ENCODE measurements around the gene RFFL. TPM values are rescaled to one million over a fixed set of nuclear protein-coding genes. Genes with fewer than 3 reads are reported as not detected.

RFFL gene
- polyA plus RNA-seq, 2 of the 4 experiments (the other 2 are of a cell fraction) = 22.7 to 35.5 TPM

DNA sequence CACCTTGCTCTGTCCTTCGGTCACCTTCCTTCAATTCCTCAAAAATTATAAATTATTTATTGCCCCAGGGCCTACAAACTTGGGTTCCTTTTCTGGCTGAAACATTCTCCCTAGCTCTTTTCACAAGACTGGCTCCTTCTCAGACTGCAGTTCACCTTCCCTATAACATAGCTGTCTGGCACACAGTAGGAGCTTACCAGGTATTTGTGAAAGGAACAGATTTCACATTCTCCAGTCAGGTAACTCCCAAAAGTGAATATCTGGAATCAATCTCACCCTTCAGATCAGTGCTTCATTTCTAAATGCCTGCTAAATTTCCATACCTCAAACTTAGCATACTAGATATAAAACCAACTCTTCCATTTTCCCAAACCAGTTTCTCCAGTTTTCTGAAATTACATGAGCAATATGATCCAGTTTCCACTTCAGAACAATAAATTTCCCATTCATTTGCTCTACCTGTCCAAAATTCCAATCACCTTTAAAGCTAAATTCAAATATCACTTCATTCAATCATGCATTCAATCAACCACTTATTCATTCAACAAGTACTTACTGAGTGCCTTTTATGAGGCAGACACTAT lies 6.1 kb downstream of the RFFL start (continued):
- TF ChIP-seq ATOH8 (CRISPR knock-in tag; IDR thresholded peaks at IDR 0.05; ENCODE audit: low read depth) = no peak
- no peak for TF ChIP-seq HES2 (IDR thresholded peaks at IDR 0.05)
- TF ChIP-seq MAX (IDR thresholded peaks at IDR 0.05) = no peak
- TF ChIP-seq, protein P1, sequence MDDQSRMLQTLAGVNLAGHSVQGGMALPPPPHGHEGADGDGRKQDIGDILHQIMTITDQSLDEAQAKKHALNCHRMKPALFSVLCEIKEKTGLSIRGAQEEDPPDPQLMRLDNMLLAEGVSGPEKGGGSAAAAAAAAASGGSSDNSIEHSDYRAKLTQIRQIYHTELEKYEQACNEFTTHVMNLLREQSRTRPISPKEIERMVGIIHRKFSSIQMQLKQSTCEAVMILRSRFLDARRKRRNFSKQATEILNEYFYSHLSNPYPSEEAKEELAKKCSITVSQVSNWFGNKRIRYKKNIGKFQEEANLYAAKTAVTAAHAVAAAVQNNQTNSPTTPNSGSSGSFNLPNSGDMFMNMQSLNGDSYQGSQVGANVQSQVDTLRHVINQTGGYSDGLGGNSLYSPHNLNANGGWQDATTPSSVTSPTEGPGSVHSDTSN (IDR thresholded peaks at IDR 0.05) = no peak
- TF ChIP-seq CHD4 (IDR thresholded peaks at IDR 0.05; ENCODE audit: borderline replicate concordance) = no peak
- TF ChIP-seq TFCP2L1 (CRISPR knock-in tag; IDR thresholded peaks at IDR 0.05) = no peak
- no peak for TF ChIP-seq NFE2L2 (conservative IDR thresholded peaks at IDR 0.05; ENCODE audit: low read length)
- TF ChIP-seq, protein P2, sequence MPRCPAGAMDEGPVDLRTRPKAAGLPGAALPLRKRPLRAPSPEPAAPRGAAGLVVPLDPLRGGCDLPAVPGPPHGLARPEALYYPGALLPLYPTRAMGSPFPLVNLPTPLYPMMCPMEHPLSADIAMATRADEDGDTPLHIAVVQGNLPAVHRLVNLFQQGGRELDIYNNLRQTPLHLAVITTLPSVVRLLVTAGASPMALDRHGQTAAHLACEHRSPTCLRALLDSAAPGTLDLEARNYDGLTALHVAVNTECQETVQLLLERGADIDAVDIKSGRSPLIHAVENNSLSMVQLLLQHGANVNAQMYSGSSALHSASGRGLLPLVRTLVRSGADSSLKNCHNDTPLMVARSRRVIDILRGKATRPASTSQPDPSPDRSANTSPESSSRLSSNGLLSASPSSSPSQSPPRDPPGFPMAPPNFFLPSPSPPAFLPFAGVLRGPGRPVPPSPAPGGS (IDR thresholded peaks at IDR 0.05) = no peak
- no peak for TF ChIP-seq MAFK (IDR thresholded peaks at IDR 0.05; ENCODE audit: partially characterized antibody)
- no peak for TF ChIP-seq FOSL2 (IDR thresholded peaks at IDR 0.05)
- no peak for TF ChIP-seq FOSL2 (CRISPR knock-in tag; IDR thresholded peaks at IDR 0.05)
- TF ChIP-seq FOSB (CRISPR knock-in tag; IDR thresholded peaks at IDR 0.05) = no peak

DNA sequence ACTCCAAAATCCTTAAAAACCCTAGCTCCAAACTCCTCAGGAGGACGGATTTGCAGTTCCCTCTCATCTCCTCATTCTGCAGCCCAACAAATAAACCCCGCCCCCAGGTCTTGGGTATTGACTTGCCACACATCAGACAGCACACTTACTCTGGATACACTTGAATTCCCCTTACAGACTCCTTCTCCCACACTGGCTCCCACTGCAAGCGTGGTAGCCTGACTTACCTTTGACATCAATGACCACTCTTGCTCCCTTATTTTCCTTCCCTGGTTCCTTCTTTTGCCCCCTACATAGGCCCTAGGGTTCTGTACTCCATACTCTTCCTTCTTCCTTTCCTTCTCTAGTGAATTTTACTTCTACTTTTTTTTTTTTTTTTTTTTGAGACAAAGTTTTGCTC lies 7.5 kb downstream of the RFFL start:
- Histone ChIP-seq H3K4me3 (no peak overlapping the region), H3K4me2 (no peak overlapping the region), H3K27ac (no peak overlapping the region), H3K4me1 (peaks cover 29% of the 10 kb centered on the region), H3K9me3 (no peaks in the 10 kb centered on the region)
- ChIA-PET POLR2A (no interaction called here), CTCF (interaction anchor here (0.6 to 1.9 kb wide), 3 partner anchors 16 to 55 kb away, joined by 3 to 8 read pairs (median 3); no protein-coding TSS in a partner anchor)
- no peak for FAIRE-seq
- no peak for DNase-seq (ENCODE audit: low read depth in 1 of 2, low spot score in 1 of 2)
- TF ChIP-seq ESRRA (IDR thresholded peaks at IDR 0.05; ENCODE audit: borderline replicate concordance, low read length) (no peak), RARB (CRISPR knock-in tag; IDR thresholded peaks at IDR 0.05) (no peak)
- WGBS (ENCODE audit: missing lambda C conversion rate) = 89% methylated on average over 3 of the region's 3 CpGs
- ATAC-seq = peak in 1 of 2 experiments; percentile 24; a peak in 2 of 6 replicates

DNA sequence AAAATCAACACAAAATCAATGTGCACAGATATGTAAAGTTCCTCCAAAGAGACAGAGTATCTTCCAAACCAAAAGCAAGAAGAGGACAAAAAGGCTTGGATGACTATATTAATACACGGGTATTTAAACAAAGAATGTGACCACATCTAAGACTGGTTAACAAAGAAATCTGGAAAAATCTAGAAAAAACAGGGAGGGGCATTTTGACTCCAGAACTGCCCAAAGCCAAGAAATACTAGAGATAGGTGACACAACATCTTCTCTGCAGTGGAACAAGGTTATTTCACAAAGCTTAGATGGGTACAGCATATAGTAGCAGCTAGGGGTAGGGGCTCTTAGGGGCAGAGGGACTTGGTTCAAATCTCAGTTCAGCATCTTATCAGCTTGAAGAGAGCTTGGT lies 10.3 kb downstream of the RFFL start:
- TF ChIP-seq PHF8 (IDR thresholded peaks at IDR 0.05; ENCODE audit: borderline replicate concordance, low read depth) (no peak), TFCP2L1 (CRISPR knock-in tag; IDR thresholded peaks at IDR 0.05) (no peak), POLR2AphosphoS2 (conservative IDR thresholded peaks at IDR 0.05; ENCODE audit: low read length) (no peak), E2F6 (IDR thresholded peaks at IDR 0.05; ENCODE audit: borderline replicate concordance, low read depth) (no peak)
- H3K27ac ChIP-seq = no peak overlapping the region
- no peak overlapping the region; the same call in 2 of the 3 replicates for H3K4me2 ChIP-seq
- FAIRE-seq = no peak
- DNase-seq (ENCODE audit: low read depth in 1 of 2, low spot score in 1 of 2) = no peak
- no peak for ATAC-seq
- ChIA-PET CTCF (interaction anchor here (1.3 to 3.3 kb wide), 7 partner anchors 8 to 67 kb away, joined by 3 to 11 read pairs (median 4); partner anchors contain the start of genes RAD51D and RFFL), POLR2A (interaction anchor here (1.2 kb wide), 1 partner anchor 11 kb away, joined by 3 read pairs; the partner anchor contains the start of gene RFFL)
- H3K9me3 ChIP-seq = no peaks in the 10 kb centered on the region
- peaks cover 40% of the 10 kb centered on the region for H3K4me1 ChIP-seq
- no peak overlapping the region for H3K4me3 ChIP-seq
- WGBS (ENCODE audit: missing lambda C conversion rate) = 62% methylated on average over 1 of the region's 1 CpG
